Heart right ventricle (tissue), 16 donors: ENCODE data around the gene KCNQ1. TPM values are rescaled to one million over a fixed set of nuclear protein-coding genes. Genes with fewer than 3 reads are reported as not detected.

Experiments used
- ATAC-seq, 8 donors: fragments of 200-7000 bp; cut with Tn5 transposase; one replicate each; pipeline ENCODE4 v1.9.1; 2020; ENCODE audit warnings: mild to moderate bottlenecking in 8 of 8, moderate library complexity in 8 of 8, moderate number of reproducible peaks in 1 of 8
- DNase-seq, 2 donors: peaks; one replicate each; pipeline ENCODE4 v3.0.0-alpha.2; 2020
- H3K27ac ChIP-seq, 10 donors: fragments of 200-600 bp; sonication (generic) in 2 of 10; one replicate each; pipeline versions ENCODE4 v1.5.0 to v1.8.0; 2020 to 2022; ENCODE audit warnings: mild to moderate bottlenecking in 3 of 10
- H3K27me3 ChIP-seq, 7 donors: fragments of 200-600 bp; one replicate each; pipeline ENCODE4 v1.8.0; 2021 to 2022; ENCODE audit warnings: mild to moderate bottlenecking in 2 of 7
- H3K36me3 ChIP-seq, 9 donors: fragments of 200-600 bp; sonication (generic) in 1 of 9; one replicate each; pipeline versions ENCODE4 v1.5.0 to v1.8.0; 2020 to 2022; ENCODE audit warnings: mild to moderate bottlenecking in 2 of 9
- H3K4me1 ChIP-seq, 9 donors: fragments of 200-600 bp; sonication (generic) in 1 of 9; one replicate each; pipeline versions ENCODE4 v1.5.0 to v1.8.0; 2020 to 2022; ENCODE audit warnings: mild to moderate bottlenecking in 4 of 9
- H3K4me3 ChIP-seq, 10 donors: fragments of 200-600 bp; sonication (generic) in 2 of 10; one replicate each; pipeline versions ENCODE4 v1.5.0 to v1.8.0; 2020 to 2022; ENCODE audit warnings: mild to moderate bottlenecking in 7 of 10, moderate library complexity in 2 of 10
- H3K9me3 ChIP-seq, 11 donors: fragments of 200-600 bp in 10 of 11; sonication (generic) in 2 of 11; one replicate each; pipeline versions ENCODE4 v1.5.0 to v1.8.0; 2013 to 2022; ENCODE audit warnings: mild to moderate bottlenecking in 2 of 11, control low read depth in 1 of 11, moderate library complexity in 1 of 11
- CTCF ChIP-seq, 9 donors: fragments of 200-600 bp; sonication (generic) in 2 of 9; IDR thresholded peaks; one replicate each; pipeline versions ENCODE4 v1.5.0 to v1.8.0; 2021 to 2022; ENCODE audit warnings: antibody characterized with exemption in 9 of 9, mild to moderate bottlenecking in 5 of 9, moderate library complexity in 1 of 9
- WGBS, 2 donors: extraction: QIAGEN DNeasy Blood & Tissue Kit; methylation state at CpG; one replicate each; pipeline ENCODE4 v1.1.7; 2013; ENCODE audit warnings: inconsistent platforms in 1 of 2; 5-methylcytosine and 5-hydroxymethylcytosine counted together
- intact Hi-C, 10 donors: fragments of 100-400 bp; cut with DNase I; formaldehyde crosslinking; loops; one replicate each; pipeline versions ENCODE4 v1.11.1 to v1.14.2; 2022
- polyA plus RNA-seq, 2 donors: library from polyadenylated mRNA; stranded (reverse); fragments of 200-250 nt; gene quantifications; one replicate each; pipeline ENCODE4 v1.2.3, GENCODE V29; 2013
- total RNA-seq, 10 donors: library from RNA; stranded (reverse); fragmentation: NEBNext Ultra II Directional in 3 of 10; extraction: Animal tissue kit (Norgen Biotek cat#: 25700) in 3 of 10; gene quantifications; one replicate each; pipeline versions ENCODE4 v1.2.1 to v1.2.4, GENCODE V29; 2021 to 2023
- donor health status: Arrhythmogenic right ventricular cardiomyopathy.
- donor health status: ischemic (EF 13 %, LVEDD 7.1; RV severe dilation, severe dysfunction).
- donor health status: healthy with polysubstance abuse.
- donor health status: DM: no; HTN: yes; CAD: no.
- donor health status: DM: no; HTN: no; CAD: no.
- donor health status: ischemic (EF 25% LVEDD 6.9; RV normal size, moderate dysfunction).
- donor health status: ischemic (EF 25% LVEDD 5.7; RV mildly dilated, moderate dysfunction).
- donor health status: healthy.
- donor health status: DM: yes; HTN: yes; CAD: no.
- donor health status: Ischemic cardiomyopathy.
- donor health status: ischemic (EF 35%, LVEDD 5.7; RV mildly dilated, moderate dysfunction).
- donor health status: nonischemic (EF 11% LVEDD 7.7; RV severe dilation, severe dysfunction).
- donor health status: DM: yes; HTN: yes; CAD: no.
- donor health status: PGD.
- donor health status: ischemic (EF 29% LVEDD 5.4; RV normal size, mild dysfunction).
- donor health status: nonischemic (EF 23%, LVEDD 6.1; RV moderate dilation, normal function).

KCNQ1 gene
- total and polyA plus RNA-seq, 12 donors: 19.9 to 48.2 (median 33.7) TPM

GRCh38 chr11:2453436-2453835 is 8.6 kb downstream of the KCNQ1 start:
- no peak for TF ChIP-seq CTCF (IDR thresholded peaks at IDR 0.05)
- ATAC-seq (no peak), DNase-seq (no peak)
- no peak overlapping the region for H3K4me3 ChIP-seq
- no peak overlapping the region for H3K27ac ChIP-seq
- peaks cover 0 to 19% (median 3%) of the 10 kb centered on the region in 9 donors for H3K4me1 ChIP-seq
- H3K36me3 ChIP-seq: no peaks in the 10 kb centered on the region
- H3K9me3 ChIP-seq: peaks cover 0 to 3% (median 0%) of the 10 kb centered on the region in 11 donors
- H3K27me3 ChIP-seq: no peaks in the 10 kb centered on the region
- intact Hi-C loops: no loop called here
- WGBS, 2 donors: 94 to 96% methylated on average over 5 of the region's 5 CpGs

- Histone ChIP-seq H3K4me1 (peaks cover 10 to 45% (median 31%) of the 10 kb centered on the region in 9 donors), H3K27ac (no peak overlapping the region), H3K4me3 (no peak overlapping the region), H3K36me3 (no peaks in the 10 kb centered on the region), H3K9me3 (peaks cover 0 to 3% (median 0%) of the 10 kb centered on the region in 11 donors), H3K27me3 (no peaks in the 10 kb centered on the region)
- WGBS, 2 donors: 67 to 80% methylated on average over 13 of the region's 13 CpGs
- ATAC-seq: no peak
- TF ChIP-seq CTCF (IDR thresholded peaks at IDR 0.05): no peak
- no peak for DNase-seq
- intact Hi-C loops: loop anchor here in 1 of 10 donors (5.0 kb wide), 1 partner anchor 54 kb away; no protein-coding TSS in a partner anchor
Measured at GRCh38 chr11:2458321-2458720, 13.5 kb downstream of the KCNQ1 start.

GRCh38 chr11:2459016-2459725 is 14.4 kb downstream of the KCNQ1 start:
- H3K27ac ChIP-seq: peak overlapping the region in 7 of 10 donors; percentile 86 to 95 (median 91)
- H3K4me1 ChIP-seq: peaks cover 10 to 52% (median 31%) of the 10 kb centered on the region in 9 donors
- no peak for TF ChIP-seq CTCF (IDR thresholded peaks at IDR 0.05)
- no peaks in the 10 kb centered on the region for H3K36me3 ChIP-seq
- no peak overlapping the region for H3K4me3 ChIP-seq
- DNase-seq (no peak), ATAC-seq (no peak)
- no peaks in the 10 kb centered on the region for H3K27me3 ChIP-seq
- intact Hi-C loops: loop anchor here in 1 of 10 donors (5.0 kb wide), 1 partner anchor 53 kb away; no protein-coding TSS in a partner anchor
- H3K9me3 ChIP-seq: no peaks in the 10 kb centered on the region
- 66 to 80% methylated on average over 20 of the region's 20 CpGs for WGBS, 2 donors

- WGBS, 2 donors: 81 to 83% methylated on average over 13 of the region's 13 CpGs
- DNase-seq: no peak
- H3K4me1 ChIP-seq: peaks cover 11 to 60% (median 36%) of the 10 kb centered on the region in 9 donors
Measured at GRCh38 chr11:2459796-2460531, 15.2 kb downstream of the KCNQ1 start.

More at GRCh38 chr11:2459796-2460531, 15.2 kb downstream of the KCNQ1 start:
- Histone ChIP-seq H3K27me3 (no peaks in the 10 kb centered on the region), H3K4me3 (no peak overlapping the region), H3K27ac (peak overlapping the region in 9 of 10 donors; percentile 14 to 95 (median 90)), H3K36me3 (no peaks in the 10 kb centered on the region), H3K9me3 (no peaks in the 10 kb centered on the region)
- TF ChIP-seq CTCF (IDR thresholded peaks at IDR 0.05): no peak
- intact Hi-C loops: loop anchor here in 4 of 10 donors (5.0 kb wide), 3 partner anchors 47 to 853 kb away; partner anchors contain the start of gene KRTAP5-3 (in 1 of the 4)
- no peak for ATAC-seq
